ENCODE results near the gene HIGD2A.
A peak's percentile ranks its signal among the peaks of the same experiment; 100 is the strongest.
"Not testable (repeated sequence)": the region's sequence is repeated elsewhere in the genome, so short reads cannot be mapped to it uniquely, and the experiment has no call there.

HIGD2A gene

DNA sequence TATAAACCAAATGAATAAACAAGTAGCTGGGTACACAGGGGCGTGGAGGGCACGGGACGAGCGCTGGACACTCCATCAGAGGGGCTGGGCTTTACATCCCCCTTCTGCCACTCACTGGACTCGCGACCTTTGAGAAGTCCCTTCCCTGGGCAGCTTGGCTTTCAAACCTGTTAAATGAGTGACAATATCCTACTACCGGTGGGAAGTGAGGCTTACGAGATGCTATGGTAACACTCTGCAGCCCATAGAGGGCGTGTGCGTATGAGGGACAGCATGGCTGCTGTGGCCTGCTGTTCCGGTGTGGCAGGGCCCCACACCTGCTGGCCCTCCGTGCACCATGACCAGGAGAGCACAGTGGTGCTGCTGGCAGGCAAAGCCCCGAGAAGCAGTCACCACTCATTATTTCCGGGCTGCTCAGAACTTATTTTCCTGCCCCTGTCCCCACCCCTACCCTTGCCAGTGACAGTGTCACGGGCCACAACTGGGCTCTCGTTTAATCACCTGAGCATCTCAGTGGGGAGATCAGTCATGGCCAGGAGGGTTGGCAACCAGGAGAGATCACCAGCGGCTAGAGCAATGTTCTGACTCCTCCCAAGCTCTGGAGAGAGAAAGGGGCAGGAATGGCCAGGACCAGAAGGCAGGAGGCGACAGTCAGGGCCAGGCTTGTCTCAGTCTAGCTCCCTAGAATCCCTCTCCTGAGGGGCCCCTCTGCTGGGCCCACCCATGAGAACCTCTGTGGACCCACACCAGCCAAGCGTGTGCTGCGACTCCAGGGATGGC lies 17.3 kb downstream of the HIGD2A start:
- DNase-seq = no peak
- Histone ChIP-seq H3K27me3 (no peaks in the 10 kb centered on the region), H3K9me3 (no peaks in the 10 kb centered on the region), H3K4me3 (ENCODE audit: low read depth, low read length) (no peak overlapping the region), H3K4me1 (no peaks in the 10 kb centered on the region; the same call in 1 of the 2 replicates), H3K36me3 (peaks cover 12% of the 10 kb centered on the region)
- TF ChIP-seq, protein P1, sequence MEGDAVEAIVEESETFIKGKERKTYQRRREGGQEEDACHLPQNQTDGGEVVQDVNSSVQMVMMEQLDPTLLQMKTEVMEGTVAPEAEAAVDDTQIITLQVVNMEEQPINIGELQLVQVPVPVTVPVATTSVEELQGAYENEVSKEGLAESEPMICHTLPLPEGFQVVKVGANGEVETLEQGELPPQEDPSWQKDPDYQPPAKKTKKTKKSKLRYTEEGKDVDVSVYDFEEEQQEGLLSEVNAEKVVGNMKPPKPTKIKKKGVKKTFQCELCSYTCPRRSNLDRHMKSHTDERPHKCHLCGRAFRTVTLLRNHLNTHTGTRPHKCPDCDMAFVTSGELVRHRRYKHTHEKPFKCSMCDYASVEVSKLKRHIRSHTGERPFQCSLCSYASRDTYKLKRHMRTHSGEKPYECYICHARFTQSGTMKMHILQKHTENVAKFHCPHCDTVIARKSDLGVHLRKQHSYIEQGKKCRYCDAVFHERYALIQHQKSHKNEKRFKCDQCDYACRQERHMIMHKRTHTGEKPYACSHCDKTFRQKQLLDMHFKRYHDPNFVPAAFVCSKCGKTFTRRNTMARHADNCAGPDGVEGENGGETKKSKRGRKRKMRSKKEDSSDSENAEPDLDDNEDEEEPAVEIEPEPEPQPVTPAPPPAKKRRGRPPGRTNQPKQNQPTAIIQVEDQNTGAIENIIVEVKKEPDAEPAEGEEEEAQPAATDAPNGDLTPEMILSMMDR (IDR thresholded peaks at IDR 0.05; ENCODE audit: low read depth, low read length) = peak; percentile 17; the same call in 1 of the 2 replicates

DNA sequence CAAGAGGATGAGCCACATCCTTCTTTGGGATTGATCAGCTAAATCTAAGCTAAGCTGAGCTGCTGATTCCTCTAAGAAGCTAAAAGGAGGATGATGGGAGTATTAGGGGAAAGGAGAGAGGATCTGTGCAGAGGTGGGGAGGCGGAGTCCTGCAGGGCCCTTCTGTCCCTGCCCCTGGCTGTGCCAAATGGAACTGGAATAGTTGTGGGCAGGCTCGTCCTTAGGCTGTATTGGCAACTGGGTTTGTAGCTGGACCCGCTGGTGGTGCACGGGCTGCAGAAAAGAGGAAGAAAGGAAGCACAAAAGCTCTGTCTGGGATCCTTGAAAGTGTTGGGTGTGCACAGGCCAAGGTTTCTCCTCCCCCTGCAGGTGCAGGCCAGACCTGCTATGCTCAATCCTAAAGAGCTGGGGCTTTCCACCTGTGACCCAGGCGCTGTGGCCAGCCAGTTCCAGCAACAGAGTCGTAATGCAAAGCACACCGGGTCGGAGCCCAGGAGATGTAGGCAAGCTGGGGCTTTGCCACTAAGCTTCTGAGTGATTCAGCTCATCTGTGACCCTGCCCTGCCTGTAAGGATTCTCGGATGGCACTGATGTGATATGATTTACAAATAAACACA lies 18.0 kb downstream of the HIGD2A start:
- Histone ChIP-seq H3K4me3 (ENCODE audit: low read depth, low read length) (no peak overlapping the region), H3K36me3 (peaks cover 12% of the 10 kb centered on the region), H3K9me3 (no peaks in the 10 kb centered on the region), H3K4me1 (no peaks in the 10 kb centered on the region; the same call in 1 of the 2 replicates), H3K27me3 (no peaks in the 10 kb centered on the region)
- TF ChIP-seq, protein P1 (IDR thresholded peaks at IDR 0.05; ENCODE audit: low read depth, low read length) = no peak
- DNase-seq = no peak

DNA sequence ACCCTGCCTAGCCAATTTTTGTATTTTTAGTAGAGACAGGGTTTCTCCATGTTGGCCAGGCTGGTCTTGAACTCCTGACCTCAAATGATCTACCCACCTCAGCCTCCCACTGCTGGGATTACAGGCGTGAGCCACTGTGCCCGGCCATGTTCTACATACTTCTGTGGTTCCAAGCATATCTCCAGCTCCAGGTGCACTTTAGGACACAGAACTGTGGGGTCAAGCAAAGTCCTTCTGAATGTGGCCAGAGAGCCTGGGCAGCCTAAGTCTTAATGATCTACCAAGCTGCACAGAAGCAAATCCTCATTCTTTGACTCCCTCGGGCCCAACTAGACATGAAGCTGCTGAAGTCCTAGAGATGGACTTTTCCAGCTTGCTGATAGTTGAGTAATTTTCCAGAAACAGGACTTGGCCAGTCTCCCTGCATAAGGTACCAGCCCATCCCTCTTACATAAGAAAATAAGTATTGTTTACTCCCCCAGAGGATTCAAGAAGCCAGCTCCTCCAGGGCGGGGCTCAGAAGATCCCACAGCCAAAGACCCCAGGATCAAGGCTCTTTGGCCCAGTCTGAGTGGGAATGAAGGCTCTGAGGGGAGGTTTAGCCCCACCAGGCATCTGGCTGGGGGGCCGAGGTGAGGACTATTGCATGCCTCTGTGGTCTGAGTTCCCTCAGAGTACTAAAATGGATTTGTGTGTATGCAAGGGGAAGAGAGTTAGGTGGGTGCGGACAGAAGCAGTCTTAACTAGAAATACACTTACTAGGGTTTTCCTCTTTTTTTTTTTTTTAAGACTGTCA lies 19.1 kb downstream of the HIGD2A start:
- DNase-seq = no peak
- Histone ChIP-seq H3K9me3 (no peaks in the 10 kb centered on the region), H3K27me3 (no peaks in the 10 kb centered on the region), H3K36me3 (peaks cover 12% of the 10 kb centered on the region), H3K4me1 (no peaks in the 10 kb centered on the region; the same call in 1 of the 2 replicates), H3K4me3 (ENCODE audit: low read depth, low read length) (no peak overlapping the region)
- TF ChIP-seq, protein P1 (IDR thresholded peaks at IDR 0.05; ENCODE audit: low read depth, low read length) = no peak

DNA sequence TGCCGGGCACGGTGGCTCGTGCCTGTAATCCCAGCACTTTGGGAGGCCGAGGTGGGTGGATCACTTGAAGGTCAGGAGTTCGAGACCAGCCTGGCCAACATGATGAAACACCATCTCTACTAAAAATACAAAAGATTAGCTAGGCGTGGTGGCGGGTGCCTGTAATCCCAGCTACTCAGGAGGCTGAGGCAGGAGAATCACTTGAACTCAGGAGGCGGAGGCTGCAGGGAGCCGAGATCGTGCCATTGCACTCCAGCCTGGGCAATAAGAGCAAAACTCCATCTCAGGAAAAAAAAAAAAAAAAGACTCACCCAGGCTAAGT lies 19.7 kb downstream of the HIGD2A start:
- not testable (repeated sequence) for DNase-seq; H3K4me1 ChIP-seq; H3K27me3 ChIP-seq; H3K4me3 ChIP-seq (ENCODE audit: low read depth, low read length); H3K9me3 ChIP-seq
- peaks cover 12% of the 10 kb centered on the region for H3K36me3 ChIP-seq

DNA sequence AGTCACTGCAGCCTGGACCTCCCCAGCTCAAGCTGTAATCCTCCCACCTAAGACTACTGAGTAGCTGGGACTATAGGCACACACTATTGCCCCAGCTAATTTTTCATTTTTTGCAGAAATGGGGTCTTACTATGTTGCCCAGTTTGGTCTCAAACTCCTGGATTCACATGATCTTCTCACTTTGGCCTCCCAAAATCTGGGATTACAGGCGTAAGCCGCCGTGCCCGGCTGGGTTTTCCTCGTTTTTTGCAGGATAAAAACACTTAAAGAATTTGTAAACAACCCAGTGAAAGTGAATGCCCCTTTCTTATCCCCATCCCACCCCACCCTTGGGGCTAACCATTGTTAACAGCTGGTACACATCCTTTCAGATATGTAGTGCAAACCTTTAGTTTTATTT lies 20.0 kb downstream of the HIGD2A start:
- H3K36me3 ChIP-seq = peaks cover 12% of the 10 kb centered on the region
- TF ChIP-seq, protein P1 (IDR thresholded peaks at IDR 0.05; ENCODE audit: low read depth, low read length) = no peak
- H3K27me3 ChIP-seq = no peaks in the 10 kb centered on the region
- H3K4me3 ChIP-seq (ENCODE audit: low read depth, low read length) = no peak overlapping the region
- no peaks in the 10 kb centered on the region for H3K4me1 ChIP-seq
- no peaks in the 10 kb centered on the region for H3K9me3 ChIP-seq
- DNase-seq = no peak

DNA sequence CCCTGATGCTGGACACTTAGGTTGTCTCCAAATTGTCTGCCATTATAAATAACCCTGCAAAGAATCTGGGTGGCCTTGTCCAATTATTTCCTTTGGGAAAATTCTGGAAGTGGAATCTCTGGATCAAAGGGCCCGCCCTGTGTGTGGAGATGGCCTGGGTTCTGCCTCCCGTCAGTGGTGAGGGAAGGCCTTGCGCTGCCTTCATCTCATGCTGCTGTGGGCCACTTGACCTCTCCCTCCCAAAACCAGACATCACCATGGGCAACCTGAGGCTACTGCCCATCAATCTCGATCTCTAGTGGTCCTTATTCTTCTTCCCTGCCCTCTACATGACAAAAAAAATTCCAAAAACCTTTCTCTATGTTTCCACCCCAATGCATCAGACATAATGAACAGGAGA lies 21.2 kb downstream of the HIGD2A start:
- H3K27me3 ChIP-seq = no peaks in the 10 kb centered on the region

More for the DNA sequence above, 21.2 kb downstream of the HIGD2A start:
- H3K36me3 ChIP-seq = peaks cover 12% of the 10 kb centered on the region
- H3K4me3 ChIP-seq (ENCODE audit: low read depth, low read length) = no peak overlapping the region
- H3K4me1 ChIP-seq = no peaks in the 10 kb centered on the region
- TF ChIP-seq, protein P1 (IDR thresholded peaks at IDR 0.05; ENCODE audit: low read depth, low read length) = no peak
- no peaks in the 10 kb centered on the region for H3K9me3 ChIP-seq
- no peak for DNase-seq
